HepG2 (cell line): ENCODE data around the gene SLC38A2. TPM values are rescaled to one million over a fixed set of nuclear protein-coding genes. Genes with fewer than 3 reads are reported as not detected.

Experiments used
- ADNP ChIP-seq: sonication (generic); formaldehyde crosslinking; IDR thresholded peaks from 2 replicates; pipeline ENCODE4 v1.4.0; 2020; ENCODE audit warnings: missing genetic modification reagents
- ARNT2 ChIP-seq: sonication (generic); formaldehyde crosslinking; IDR thresholded peaks from 2 replicates; pipeline ENCODE4 v1.8.0; 2022; ENCODE audit warnings: mild to moderate bottlenecking, low read depth, missing genetic modification reagents, moderate library complexity
- ASH2L ChIP-seq: fragments of 300-600, 200-600 bp; sonication (generic); IDR thresholded peaks from 2 replicates; pipeline ENCODE4 v1.7.0; 2017; ENCODE audit warnings: low read depth, mild to moderate bottlenecking, moderate library complexity, mixed read lengths, low read length; ENCODE audit not compliant: insufficient read length
- ATF2 ChIP-seq: sonication (generic); formaldehyde crosslinking; IDR thresholded peaks from 2 replicates; pipeline ENCODE4 v1.4.0; 2020; ENCODE audit warnings: missing genetic modification reagents
- ATF3 ChIP-seq: sonication (generic); formaldehyde crosslinking; IDR thresholded peaks from 2 replicates; pipeline ENCODE4 v1.4.0; 2020; ENCODE audit warnings: missing genetic modification reagents
- DNMT1 ChIP-seq: sonication (generic); formaldehyde crosslinking; IDR thresholded peaks from 2 replicates; pipeline ENCODE4 v1.5.1; 2020; ENCODE audit warnings: mild to moderate bottlenecking, missing genetic modification reagents
- EP300 ChIP-seq, 3 experiments: sonication (generic) in 1 of 3; formaldehyde crosslinking in 1 of 3; IDR thresholded peaks; 2 replicates each; pipeline versions ENCODE4 v1.5.1 to v1.6.1; 2011 to 2020; ENCODE audit warnings: low read depth in 2 of 3, low read length in 2 of 3, borderline replicate concordance in 1 of 3, improper control_type of control experiment in 1 of 3, mild to moderate bottlenecking in 1 of 3, missing genetic modification reagents in 1 of 3, moderate library complexity in 1 of 3
- FOXA3 ChIP-seq: IDR thresholded peaks from 2 replicates; pipeline ENCODE4 v1.6.1; 2016; ENCODE audit warnings: missing genetic modification reagents, missing compliant biosample characterization
- HNRNPK ChIP-seq: fragments of 200-400 bp; formaldehyde crosslinking; IDR thresholded peaks from 2 replicates; pipeline ENCODE4 v1.6.1; 2018; ENCODE audit warnings: low read length, low read depth, moderate library complexity, mild to moderate bottlenecking; ENCODE audit not compliant: poor library complexity, severe bottlenecking
- HNRNPLL ChIP-seq: fragments of 200-400 bp; formaldehyde crosslinking; IDR thresholded peaks from 2 replicates; pipeline ENCODE4 v1.6.1; 2017; ENCODE audit warnings: mild to moderate bottlenecking, low read depth, low read length; ENCODE audit not compliant: poor library complexity, severe bottlenecking
- ISL2 ChIP-seq: sonication (generic); formaldehyde crosslinking; IDR thresholded peaks from 2 replicates; pipeline ENCODE4 v1.5.0; 2020; ENCODE audit warnings: missing genetic modification reagents
- KDM1A ChIP-seq: IDR thresholded peaks from 2 replicates; pipeline ENCODE4 v1.6.1; 2016; ENCODE audit warnings: missing compliant biosample characterization
- LCORL ChIP-seq, 2 experiments: fragments of 450-650 bp in 1 of 2; sonication (generic) in 1 of 2; formaldehyde crosslinking in 1 of 2; IDR thresholded peaks; 2 replicates each; pipeline versions ENCODE4 v1.5.0 to v1.6.1; 2017 to 2020; ENCODE audit warnings: antibody characterized with exemption in 1 of 2, missing genetic modification reagents in 1 of 2
- MED1 ChIP-seq: sonication (generic); formaldehyde crosslinking; IDR thresholded peaks from 2 replicates; pipeline ENCODE4 v1.4.0; 2020; ENCODE audit warnings: missing genetic modification reagents
- MIXL1 ChIP-seq: IDR thresholded peaks from 2 replicates; pipeline ENCODE4 v1.6.1; 2016
- NCOR1 ChIP-seq: fragments of 200-600 bp; sonication (generic); IDR thresholded peaks from 2 replicates; pipeline ENCODE4 v1.7.0; 2017; ENCODE audit warnings: antibody characterized with exemption, low read length, borderline replicate concordance
- PRMT3 ChIP-seq: sonication (generic); formaldehyde crosslinking; IDR thresholded peaks from 2 replicates; pipeline ENCODE4 v1.8.1; 2022; ENCODE audit warnings: low read depth, mild to moderate bottlenecking, moderate library complexity, missing genetic modification reagents, borderline replicate concordance
- RARA ChIP-seq: IDR thresholded peaks from 2 replicates; pipeline ENCODE4 v1.6.1; 2016; ENCODE audit warnings: missing genetic modification reagents, missing compliant biosample characterization
- RBFOX2 ChIP-seq: fragments of 200-400 bp; formaldehyde crosslinking; IDR thresholded peaks from 2 replicates; pipeline ENCODE4 v1.6.1; 2017; ENCODE audit warnings: low read depth, mild to moderate bottlenecking, low read length
- TBL1XR1 ChIP-seq: fragments of 150-350 bp; IDR thresholded peaks from 2 replicates; pipeline ENCODE4 v1.6.1; 2014; ENCODE audit warnings: borderline replicate concordance, low read length; ENCODE audit not compliant: partially characterized antibody
- TCF7 ChIP-seq: sonication (generic); IDR thresholded peaks from 2 replicates; pipeline ENCODE4 v1.6.1; 2016; ENCODE audit warnings: antibody characterized with exemption, low read depth
- ZFP1 ChIP-seq: IDR thresholded peaks from 2 replicates; pipeline ENCODE4 v1.6.1; 2016
- ZFP62 ChIP-seq: sonication (generic); formaldehyde crosslinking; IDR thresholded peaks from 2 replicates; pipeline ENCODE4 v1.4.0; 2020; ENCODE audit warnings: missing genetic modification reagents
- ZNF207 ChIP-seq: fragments of 450-650 bp; IDR thresholded peaks from 2 replicates; pipeline ENCODE4 v1.6.1; 2016; ENCODE audit warnings: antibody characterized with exemption, borderline replicate concordance
- ZNF235 ChIP-seq: sonication (generic); formaldehyde crosslinking; IDR thresholded peaks from 2 replicates; pipeline ENCODE4 v1.8.1; 2023; ENCODE audit warnings: mild to moderate bottlenecking, missing genetic modification reagents, borderline replicate concordance
- ZNF362 ChIP-seq: sonication (generic); formaldehyde crosslinking; IDR thresholded peaks from 2 replicates; pipeline ENCODE4 v1.4.0; 2020; ENCODE audit warnings: missing genetic modification reagents, mild to moderate bottlenecking, borderline replicate concordance
- ZNF616 ChIP-seq: sonication (generic); formaldehyde crosslinking; IDR thresholded peaks from 2 replicates; pipeline ENCODE4 v1.5.0; 2020; ENCODE audit warnings: low read depth, mild to moderate bottlenecking, missing genetic modification reagents
- ZNF777 ChIP-seq: sonication (generic); formaldehyde crosslinking; IDR thresholded peaks from 2 replicates; pipeline ENCODE4 v1.4.0; 2020; ENCODE audit warnings: missing genetic modification reagents
- polyA plus RNA-seq, 8 experiments: library from polyadenylated mRNA; depleted of rRNA in 3 of 8; stranded (reverse) in 7 of 8; unstranded in 1 of 8; fragments of >200 nt; fragmentation: Illumina TruSeq in 4 of 8; extraction: Trizol in 4 of 8; gene quantifications; 2 replicates each; pipeline versions ENCODE4 v1.2.1 to v1.2.3, GENCODE V29; 2011 to 2016; ENCODE audit warnings: low read depth in 4 of 8, missing spikeins in 1 of 8, mixed read lengths in 1 of 8; ENCODE audit not compliant: insufficient read depth in 1 of 8
- total RNA-seq, 5 experiments: library from RNA; depleted of rRNA; stranded (reverse); fragments of >200 nt; fragmentation: Illumina TruSeq; extraction: Trizol; gene quantifications; 2 replicates each; pipeline ENCODE4 v1.2.3, GENCODE V29; 2016; ENCODE audit warnings: low read depth in 1 of 5

Gene SLC38A2
- total and polyA plus RNA-seq, 2 of the 13 experiments (the other 11 are each of a cell fraction or from before 2014, with no cell fraction given): 368 to 880 TPM

- TF ChIP-seq ZNF616 (CRISPR knock-in tag): no peak
- TF ChIP-seq HNRNPK: no peak
- TF ChIP-seq EP300 (IDR thresholded peaks at IDR 0.05; ENCODE audit: low read depth in 2 of 2, low read length in 2 of 2): peak; percentile 29 to 76; a peak in 3 of 4 replicates
- no peak for TF ChIP-seq EP300 (CRISPR knock-in tag; IDR thresholded peaks at IDR 0.05; ENCODE audit: borderline replicate concordance)
- no peak for TF ChIP-seq MIXL1 (CRISPR knock-in tag)
- TF ChIP-seq ARNT2 (CRISPR knock-in tag): no peak
- peak; percentile 37; the same call in 1 of the 2 replicates for TF ChIP-seq ATF2 (CRISPR knock-in tag)
- TF ChIP-seq PRMT3 (CRISPR knock-in tag): no peak
- TF ChIP-seq ZNF235 (CRISPR knock-in tag): no peak
- TF ChIP-seq LCORL (IDR thresholded peaks at IDR 0.05): no peak
- no peak for TF ChIP-seq LCORL (CRISPR knock-in tag; IDR thresholded peaks at IDR 0.05)
- no peak for TF ChIP-seq ADNP (CRISPR knock-in tag)
- TF ChIP-seq FOXA3: peak; percentile 44; the same call in 1 of the 2 replicates
- TF ChIP-seq RBFOX2: peak; percentile 36; the same call in 1 of the 2 replicates
- 0 out of 2 replicates have a peak, but pooled peaks have one; percentile 20 for TF ChIP-seq NCOR1
- TF ChIP-seq ATF3 (CRISPR knock-in tag): peak; percentile 38; the same call in 1 of the 2 replicates
- peak; percentile 19 for TF ChIP-seq TBL1XR1
- no peak for TF ChIP-seq DNMT1 (CRISPR knock-in tag)
- TF ChIP-seq ZNF207: no peak
- TF ChIP-seq MED1 (CRISPR knock-in tag): peak; percentile 80
- no peak for TF ChIP-seq KDM1A (CRISPR knock-in tag)
- no peak for TF ChIP-seq ZFP1 (CRISPR knock-in tag)
- TF ChIP-seq ZNF777: no peak
- TF ChIP-seq HNRNPLL: no peak
- peak; percentile 13; the same call in 1 of the 2 replicates for TF ChIP-seq ZNF362 (CRISPR knock-in tag)
- TF ChIP-seq ZFP62 (CRISPR knock-in tag): no peak
- peak; percentile 38 for TF ChIP-seq ASH2L
- peak; percentile 50; the same call in 1 of the 2 replicates for TF ChIP-seq RARA
- TF ChIP-seq TCF7: 0 out of 2 replicates have a peak, but pooled peaks have one; percentile 42
- TF ChIP-seq ISL2 (CRISPR knock-in tag): peak; percentile 51; the same call in 1 of the 2 replicates
Observed at GRCh38 chr12:46386360-46386867, 13.8 kb upstream of the SLC38A2 start (continued).
